GM18499 (cell line): ENCODE measurements around the gene MEIOB.

Experiments used
- ATAC-seq: cut with Tn5 transposase; IDR thresholded peaks from one replicate; pipeline ENCODE4 v1.9.1; 2021; ENCODE audit warnings: moderate number of reproducible peaks; ENCODE audit not compliant: insufficient read depth, unreplicated experiment

MEIOB gene

DNA sequence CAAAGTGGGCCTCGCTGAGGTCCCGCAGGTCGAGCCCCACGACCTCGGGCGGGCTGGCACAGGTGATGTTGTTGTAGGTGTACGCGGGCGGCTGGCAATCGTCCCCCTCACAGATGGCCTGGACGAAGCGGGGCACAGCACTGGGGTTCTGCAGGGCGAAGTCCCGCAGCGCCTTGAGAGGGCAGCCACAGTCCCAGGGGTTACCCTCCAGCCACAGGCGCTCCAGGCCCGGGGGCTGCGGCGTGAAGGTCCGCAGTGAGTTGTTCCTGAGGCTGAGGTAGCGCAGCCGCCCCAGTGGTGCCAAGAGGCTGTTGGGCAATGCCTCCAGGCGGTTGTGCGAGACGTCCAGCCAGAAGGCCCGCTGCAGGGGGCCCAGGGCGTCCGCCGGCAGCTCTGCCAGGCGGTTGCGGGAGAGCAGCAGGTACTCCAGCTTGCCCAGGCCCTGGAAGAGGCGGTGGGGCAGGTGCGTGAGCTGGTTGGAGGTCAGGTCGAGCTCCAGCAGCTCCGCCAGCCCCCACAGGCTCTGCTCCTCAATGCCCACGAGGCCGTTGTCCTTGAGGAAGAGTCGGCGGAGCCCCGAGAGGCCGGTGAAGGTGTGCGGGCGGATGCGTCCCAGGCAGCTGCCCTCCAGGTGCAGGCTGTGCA, 81.2 kb downstream of the MEIOB start:
- no peak for ATAC-seq

- ATAC-seq: no peak
Observed at GRCh38 chr16:1790261-1790610, 81.7 kb downstream of the MEIOB start.

DNA sequence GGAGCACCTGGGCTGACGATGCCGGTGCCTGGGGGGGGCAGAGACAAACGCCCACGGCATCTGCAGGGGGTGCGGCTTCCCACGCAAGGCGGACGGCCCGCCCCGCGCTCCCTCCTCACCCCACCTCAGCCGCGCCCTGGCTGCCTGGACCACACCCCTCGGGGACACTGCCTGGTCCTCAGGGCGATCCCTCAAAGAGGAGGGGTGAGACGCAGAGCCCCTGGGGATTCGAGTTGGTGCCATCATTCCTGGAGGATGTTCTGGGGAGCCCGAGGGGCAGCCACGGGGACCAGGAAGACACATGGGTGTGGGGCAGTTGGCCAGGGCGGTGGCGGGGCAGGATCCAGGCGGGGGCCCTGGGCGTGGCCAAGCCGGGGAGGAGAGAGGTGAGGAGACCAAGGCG, 82.3 kb downstream of the MEIOB start:
- no peak for ATAC-seq

- no peak for ATAC-seq
Observed at GRCh38 chr16:1788708-1789100, 83.3 kb downstream of the MEIOB start.

- ATAC-seq: no peak
Observed at GRCh38 chr16:1788095-1788707, 83.8 kb downstream of the MEIOB start.

GRCh38 chr16:1787322-1788094, 84.5 kb downstream of the MEIOB start:
- no peak for ATAC-seq

GRCh38 chr16:1787056-1787321, 85.0 kb downstream of the MEIOB start:
- ATAC-seq: no peak

GRCh38 chr16:1786242-1787055, 85.5 kb downstream of the MEIOB start:
- ATAC-seq: no peak

- ATAC-seq: no peak
Observed at GRCh38 chr16:1785846-1786170, 86.2 kb downstream of the MEIOB start.

- no peak for ATAC-seq
Observed at GRCh38 chr16:1784977-1785845, 86.8 kb downstream of the MEIOB start.
